Dermis microvascular lymphatic vessel endothelial cell (primary cell): ENCODE results near the gene RTN4R. TPM values are rescaled to one million over a fixed set of nuclear protein-coding genes. Genes with fewer than 3 reads are reported as not detected.
"Not testable (repeated sequence)": the region's sequence is repeated elsewhere in the genome, so short reads cannot be mapped to it uniquely, and the experiment has no call there.

ENCODE experiments used
- DNase-seq, 2 donors: peaks; one replicate each; pipeline versions ENCODE4 v3.0.0 to v3.0.0-alpha.2; 2010; ENCODE audit warnings: low read depth in 2 of 2
- total RNA-seq: library from RNA; depleted of rRNA; stranded (reverse); fragments of >200 nt; gene quantifications from 2 replicates; pipeline ENCODE4 v1.2.1, GENCODE V29; 2014

RTN4R gene
- total RNA-seq, 1 donor from 2014 or later = 1.2 TPM

DNA sequence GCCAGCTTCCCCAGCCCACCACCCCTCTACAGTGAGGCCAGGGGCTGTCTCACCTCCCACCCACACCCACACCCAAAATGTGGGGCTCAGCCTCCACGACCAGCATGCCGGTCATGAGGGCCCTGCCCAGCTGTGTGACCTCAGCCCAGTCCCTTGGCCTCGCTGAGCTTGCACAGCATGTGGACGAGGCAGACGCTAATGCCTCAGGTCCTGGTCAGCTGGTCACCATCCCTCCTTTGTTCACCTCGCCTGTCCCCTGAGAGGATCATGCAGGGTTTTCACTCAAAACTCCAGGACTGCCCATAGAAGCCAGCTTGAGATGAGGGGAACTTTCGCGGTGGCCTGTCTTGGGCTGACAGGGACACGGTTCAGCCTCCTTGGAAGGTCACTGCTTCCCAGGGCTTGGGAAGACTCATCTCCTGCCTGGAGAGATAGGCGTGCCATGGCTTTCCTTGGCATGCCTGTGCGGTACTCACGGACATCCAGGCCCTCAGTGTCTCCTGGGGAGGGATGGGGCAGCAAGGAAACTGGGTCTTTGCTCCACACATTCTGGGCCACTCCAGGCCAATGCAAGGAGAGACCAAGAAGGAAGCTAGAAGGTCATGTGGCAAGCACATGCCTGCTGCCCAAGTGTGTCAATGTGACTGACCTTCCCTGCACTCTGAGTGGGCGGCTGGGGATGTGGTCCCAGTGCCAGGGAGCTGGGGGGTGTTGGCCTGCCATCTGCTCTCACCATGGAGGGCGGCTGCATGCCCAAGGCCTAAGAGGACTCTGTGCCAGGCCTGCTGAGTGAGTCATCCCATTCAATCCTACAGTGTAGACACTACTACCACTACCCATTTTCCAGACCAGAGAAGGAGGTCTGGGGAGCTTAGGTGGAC is 3.2 kb upstream of the RTN4R start:
- no peak for DNase-seq

GRCh38 chr22:20270190-20271113 is 2.3 kb upstream of the RTN4R start:
- not testable (repeated sequence) for DNase-seq

DNA sequence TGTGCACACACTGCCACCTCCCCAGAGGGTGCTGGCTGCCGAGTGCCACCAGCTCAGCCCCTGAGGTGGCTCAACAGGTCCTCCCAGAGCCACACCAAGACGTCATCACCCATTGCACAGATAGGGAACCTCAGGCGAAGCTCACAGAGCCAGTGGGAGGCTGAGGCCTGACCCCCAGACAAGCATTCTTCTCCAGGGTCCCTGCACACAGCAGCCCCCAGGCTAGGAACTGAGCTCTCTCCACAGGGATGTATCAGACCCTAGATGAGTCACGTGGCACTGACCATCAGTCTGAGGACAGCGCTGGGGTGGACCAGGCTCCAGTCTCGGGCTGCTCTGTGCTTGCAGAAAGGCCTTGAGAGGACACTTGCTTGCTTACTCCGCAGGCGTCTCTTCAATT is 1.6 kb upstream of the RTN4R start:
- DNase-seq = not testable (repeated sequence)

DNA sequence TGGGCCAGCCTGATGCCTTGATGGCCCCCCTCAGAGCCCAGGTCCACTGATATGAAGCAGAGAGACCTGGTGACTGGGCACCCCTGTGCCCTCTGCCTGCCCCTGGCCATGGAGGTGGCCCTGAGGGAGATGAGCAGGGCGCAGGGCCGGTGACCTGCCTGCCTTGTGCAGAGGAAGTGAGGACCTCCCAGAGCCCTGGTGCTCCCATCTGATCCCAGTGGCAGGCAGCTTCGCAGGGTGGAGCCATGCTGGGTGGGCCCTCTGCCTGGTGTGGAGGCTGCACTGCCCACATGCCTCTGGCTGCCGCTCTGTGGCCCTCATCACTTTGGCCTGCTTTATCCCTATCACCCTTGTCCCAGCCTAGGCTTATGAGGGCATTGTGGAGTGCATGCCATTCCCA is 1.1 kb upstream of the RTN4R start:
- DNase-seq = not testable (repeated sequence)

GRCh38 chr22:20267441-20268278 is 458 bp downstream of the RTN4R start:
- no peak for DNase-seq

GRCh38 chr22:20266667-20267440 is 1.3 kb downstream of the RTN4R start:
- not testable (repeated sequence) for DNase-seq

DNA sequence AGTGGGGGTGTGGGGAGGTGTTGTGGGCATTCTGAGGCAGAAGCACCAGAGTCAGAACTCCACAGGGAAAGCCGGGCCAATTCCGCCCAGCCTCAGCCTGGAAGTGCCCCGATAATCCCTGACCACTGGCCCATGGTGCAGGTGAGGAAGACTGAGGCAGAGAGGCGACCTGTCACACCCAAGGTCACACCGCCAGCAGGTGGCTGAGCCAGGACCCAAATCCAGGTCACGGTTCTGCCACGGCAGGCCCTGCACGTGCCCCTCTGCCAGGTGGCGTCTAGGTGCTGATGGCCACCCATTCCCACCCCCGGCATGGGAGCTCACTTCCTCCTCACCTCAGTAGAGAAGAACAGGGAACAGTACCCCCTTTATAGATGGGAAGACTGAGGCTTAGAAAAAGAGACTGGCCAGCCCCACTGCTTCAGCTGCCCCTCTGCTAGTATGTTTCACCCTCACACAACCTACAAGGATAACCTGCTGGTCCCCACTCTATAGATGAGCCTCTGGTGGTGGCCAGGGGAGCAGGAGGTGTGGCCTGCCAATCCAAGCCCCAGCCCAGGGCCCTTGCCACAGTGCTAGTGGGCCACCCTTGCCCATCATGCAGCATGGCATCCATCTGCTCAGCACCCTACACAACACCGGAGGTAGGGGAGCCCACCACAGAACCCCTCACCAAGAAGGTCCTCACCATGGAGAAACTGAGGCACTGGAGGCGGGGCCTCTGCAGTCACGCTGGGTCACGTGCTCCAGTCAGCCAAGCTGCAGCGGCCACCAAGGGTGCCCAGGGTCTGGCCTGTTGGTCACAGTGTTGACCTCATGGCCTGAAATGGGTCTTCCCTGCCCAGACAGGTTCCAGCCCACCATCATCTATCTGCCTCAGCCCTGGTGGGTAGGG is 2.1 kb downstream of the RTN4R start:
- not testable (repeated sequence) for DNase-seq

GRCh38 chr22:20264614-20265452 is 3.3 kb downstream of the RTN4R start:
- DNase-seq = no peak

DNA sequence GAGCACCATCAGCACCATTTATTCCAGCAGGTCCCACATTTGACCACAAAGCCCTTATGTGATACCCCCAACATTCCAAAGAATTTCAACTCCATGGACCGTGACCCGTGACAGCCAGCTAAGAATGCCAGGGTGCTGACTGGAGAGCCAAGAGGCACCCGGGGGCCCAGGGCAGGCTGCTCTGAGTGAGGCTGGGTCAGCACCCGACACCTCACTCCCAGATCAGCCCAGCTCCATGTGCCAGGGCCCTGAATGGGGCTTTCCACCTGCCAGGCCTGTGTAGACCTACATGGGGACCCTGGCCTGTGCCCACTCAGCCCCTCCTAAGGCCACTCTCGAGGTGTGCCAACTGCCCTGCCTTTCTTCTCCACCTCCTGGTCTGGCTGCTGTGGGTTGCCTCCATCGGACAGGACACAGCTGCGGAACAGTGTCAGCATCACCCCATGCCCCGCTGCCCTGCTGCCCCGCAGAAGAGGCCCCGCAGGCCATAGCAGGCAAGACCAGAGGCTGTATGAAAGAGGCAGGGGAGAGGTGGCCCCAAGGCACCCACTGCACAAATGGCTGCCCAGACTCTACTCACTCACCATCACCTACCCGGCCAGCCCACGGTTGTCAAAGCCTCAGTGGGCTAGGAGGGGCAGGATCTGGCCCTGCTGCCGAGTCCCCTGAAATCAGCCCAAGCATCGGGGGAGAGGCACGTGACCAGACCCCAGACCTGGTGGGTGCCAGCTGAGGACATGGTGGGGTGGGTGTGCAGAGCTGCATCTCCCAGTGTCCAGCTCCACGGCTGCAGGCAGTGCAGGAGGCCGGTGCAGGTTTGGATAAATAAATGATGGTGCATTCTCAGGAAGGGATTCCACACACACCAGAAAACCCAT is 4.5 kb downstream of the RTN4R start:
- DNase-seq = not testable (repeated sequence)

DNA sequence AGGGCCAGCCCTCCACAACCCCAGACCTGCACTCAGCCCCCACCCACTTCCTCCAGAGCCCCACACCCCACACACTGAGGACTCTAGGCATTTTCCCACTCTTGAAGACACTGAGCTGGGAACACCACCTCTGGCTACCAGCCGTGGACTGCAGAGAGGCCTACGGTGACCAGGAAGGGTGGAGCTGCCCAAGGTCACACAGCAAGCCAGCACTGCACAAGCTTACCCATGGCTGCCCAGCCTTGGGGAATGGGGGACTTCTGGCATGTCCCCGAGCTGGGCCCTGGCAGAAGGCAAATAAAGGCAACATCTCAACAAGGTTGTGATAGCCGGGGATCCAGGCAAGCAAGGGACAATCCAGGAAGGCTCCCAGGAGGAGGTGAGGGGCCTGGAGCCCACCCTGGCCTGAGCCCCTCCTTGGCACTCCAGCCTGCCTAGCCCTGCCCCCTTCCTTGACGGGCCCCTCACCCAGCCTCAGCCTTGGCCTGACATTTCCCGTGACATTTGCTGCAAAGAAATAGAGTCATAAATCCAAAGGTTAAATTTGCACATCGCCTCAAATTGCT is 5.5 kb downstream of the RTN4R start:
- DNase-seq = no peak

DNA sequence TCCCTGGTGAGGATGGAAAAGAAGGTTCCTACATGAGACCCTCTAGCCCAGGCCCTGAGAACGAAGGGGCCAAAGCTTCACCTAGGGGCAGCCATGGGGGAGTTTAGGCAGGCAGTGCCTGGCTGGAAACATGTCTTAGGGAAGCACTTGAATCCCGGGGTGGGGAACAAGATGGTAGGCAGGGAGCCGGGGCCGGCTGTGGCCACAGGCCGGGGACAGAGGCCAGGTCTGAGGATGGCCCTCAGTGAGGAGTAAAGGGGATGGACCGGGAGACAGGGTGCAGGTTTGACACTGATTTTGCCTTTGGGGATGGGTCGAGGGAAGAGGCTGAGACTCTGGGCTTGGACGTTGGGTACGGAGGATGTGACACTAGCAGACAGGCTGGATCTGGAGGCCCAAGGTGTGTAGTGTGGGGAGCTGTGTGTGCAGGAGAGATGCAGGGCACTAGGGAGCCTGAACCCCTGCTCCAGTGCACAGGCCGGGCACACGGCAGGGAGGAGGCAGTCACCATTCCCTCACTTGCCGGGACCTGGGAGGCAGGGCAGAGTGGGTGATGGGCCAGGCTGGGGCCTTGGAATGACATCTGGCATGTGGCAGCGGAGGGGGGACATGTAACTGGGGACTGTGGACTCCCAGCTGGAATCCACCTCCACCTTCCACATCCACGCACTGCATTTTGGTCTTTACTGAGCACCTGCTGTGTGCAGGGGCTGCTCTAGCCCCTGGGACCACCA is 6.1 kb downstream of the RTN4R start:
- DNase-seq = no peak

DNA sequence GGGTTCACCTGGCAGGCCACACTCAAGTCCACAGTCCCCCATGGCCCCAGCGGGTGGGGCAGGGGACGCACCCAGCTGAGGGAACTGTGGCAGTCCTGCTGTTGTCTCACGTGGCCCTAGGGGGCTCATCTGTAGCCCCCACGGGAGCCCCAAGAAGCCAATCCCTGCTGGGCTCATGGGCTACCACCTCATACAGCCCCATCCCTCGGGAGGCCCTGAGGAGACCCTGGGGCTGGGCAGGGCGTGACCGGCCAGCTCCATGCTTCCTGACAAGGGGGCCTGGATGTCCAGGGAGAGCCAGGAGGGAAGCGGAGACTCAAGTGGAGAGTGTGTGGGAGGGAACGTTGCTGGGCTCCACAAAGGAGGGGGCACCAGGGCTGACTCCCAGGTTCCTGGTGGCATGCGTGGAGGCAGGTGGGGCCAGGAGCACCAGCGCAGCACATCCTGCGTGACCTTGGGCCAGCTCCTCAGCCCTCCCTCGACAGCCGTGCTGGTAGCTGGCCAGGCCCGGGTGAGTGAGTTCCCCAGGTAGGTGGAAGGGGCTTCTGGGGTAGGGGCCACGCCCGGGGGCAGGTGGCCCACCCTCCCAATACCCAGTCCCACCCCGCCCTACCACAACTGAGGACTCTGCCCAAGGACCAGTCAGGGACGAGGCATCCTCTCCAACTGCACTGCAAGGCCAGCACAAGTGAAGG is 7.9 kb downstream of the RTN4R start:
- no peak for DNase-seq

GRCh38 chr22:20259327-20259688 is 8.8 kb downstream of the RTN4R start:
- no peak for DNase-seq

- no peak for DNase-seq
Observed at GRCh38 chr22:20258584-20259326, 9.4 kb downstream of the RTN4R start.

- DNase-seq = no peak
Observed at GRCh38 chr22:20258021-20258299, 10.2 kb downstream of the RTN4R start.
